GM18861 (cell line): ENCODE results near the gene NCF4.

Experiments
- ATAC-seq: cut with Tn5 transposase; IDR thresholded peaks from one replicate; pipeline ENCODE4 v1.9.1; 2021; ENCODE audit not compliant: unreplicated experiment

The NCF4 gene

DNA sequence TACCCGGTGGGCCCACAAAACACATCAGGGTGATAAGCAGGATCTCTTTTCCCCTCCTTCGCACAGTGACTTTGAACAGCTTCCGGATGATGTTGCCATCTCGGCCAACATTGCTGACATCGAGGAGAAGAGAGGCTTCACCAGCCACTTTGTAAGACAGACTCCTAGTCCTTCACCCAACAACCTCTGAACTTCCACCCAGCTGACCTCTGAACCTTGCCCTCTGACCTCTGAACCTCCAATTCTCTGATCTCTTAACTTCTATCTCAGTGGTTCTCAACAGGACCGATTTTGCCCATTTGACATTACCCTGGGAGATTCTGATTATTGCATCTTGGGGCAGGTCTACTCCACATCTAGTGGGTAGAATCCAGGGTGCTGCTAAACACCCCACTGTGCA lies 3.2 kb downstream of the NCF4 start:
- no peak for ATAC-seq

DNA sequence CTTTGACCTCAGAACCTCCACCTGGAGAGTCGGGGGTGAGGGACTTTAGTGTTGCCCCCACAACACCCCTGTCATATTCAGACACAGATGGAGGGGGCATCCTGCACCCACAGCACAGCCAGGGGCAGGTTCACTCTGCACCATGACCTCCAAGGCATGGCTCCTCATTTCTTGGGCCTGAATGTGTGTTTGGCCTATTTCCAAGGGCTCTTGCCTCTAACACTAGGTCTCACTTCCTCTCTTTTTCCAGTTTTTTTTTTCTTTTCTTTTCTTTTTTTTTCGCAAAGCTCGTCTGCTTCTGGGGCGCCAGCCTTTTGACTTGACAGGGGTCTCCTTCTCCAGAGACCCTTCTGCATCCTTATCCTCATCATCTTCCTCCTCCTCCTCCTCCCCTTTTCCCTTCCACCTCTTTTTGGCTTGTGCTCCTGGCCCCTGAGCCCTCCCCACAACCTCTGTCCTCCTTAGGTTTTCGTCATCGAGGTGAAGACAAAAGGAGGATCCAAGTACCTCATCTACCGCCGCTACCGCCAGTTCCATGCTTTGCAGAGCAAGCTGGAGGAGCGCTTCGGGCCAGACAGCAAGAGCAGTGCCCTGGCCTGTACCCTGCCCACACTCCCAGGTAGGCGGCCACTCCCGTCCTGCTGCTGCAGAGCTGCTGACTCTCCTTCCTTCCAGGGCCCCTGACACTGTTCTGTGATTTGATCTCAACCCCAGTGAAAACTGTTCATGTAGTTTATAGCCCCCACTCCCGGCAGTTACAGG lies 3.8 kb downstream of the NCF4 start:
- ATAC-seq = no peak

DNA sequence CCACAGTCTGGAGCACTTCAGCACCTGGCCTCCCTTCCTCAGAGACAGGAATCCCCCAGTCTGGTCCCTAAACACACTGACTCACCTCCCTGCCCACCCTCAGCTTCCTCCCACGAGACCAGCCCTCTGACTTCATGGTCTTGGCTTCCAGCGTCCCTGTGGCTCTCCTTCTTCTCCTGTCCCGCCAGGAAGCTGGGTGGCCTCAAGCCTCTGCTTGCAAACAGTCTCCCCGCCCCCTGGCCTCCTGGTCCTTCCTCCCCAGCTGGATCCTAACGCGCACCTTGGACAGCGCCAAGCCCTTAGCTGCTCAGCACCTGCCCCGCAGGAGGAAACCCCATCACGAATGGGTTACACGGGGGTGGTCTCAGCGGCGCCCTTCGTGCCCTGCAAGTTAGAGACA lies 4.5 kb downstream of the NCF4 start:
- no peak for ATAC-seq

DNA sequence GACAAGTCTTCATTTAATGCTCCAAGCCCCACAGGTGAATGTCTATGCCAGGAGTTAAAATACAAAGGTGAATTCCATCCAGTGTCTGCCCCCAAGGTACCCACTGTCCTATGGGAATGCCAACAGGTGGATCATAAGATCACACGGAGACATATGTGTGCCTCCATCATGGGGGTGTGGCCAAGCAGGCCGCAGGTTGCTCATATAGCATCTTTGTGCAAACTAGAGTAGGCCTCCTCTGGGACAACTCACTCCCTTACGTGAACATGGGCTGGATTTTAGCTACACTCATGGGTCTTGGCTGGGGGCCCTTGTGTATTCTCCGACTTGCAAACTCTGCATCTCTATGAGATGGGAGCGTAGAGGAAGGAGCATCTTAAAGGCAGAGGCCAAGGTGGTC lies 6.9 kb downstream of the NCF4 start:
- no peak for ATAC-seq

DNA sequence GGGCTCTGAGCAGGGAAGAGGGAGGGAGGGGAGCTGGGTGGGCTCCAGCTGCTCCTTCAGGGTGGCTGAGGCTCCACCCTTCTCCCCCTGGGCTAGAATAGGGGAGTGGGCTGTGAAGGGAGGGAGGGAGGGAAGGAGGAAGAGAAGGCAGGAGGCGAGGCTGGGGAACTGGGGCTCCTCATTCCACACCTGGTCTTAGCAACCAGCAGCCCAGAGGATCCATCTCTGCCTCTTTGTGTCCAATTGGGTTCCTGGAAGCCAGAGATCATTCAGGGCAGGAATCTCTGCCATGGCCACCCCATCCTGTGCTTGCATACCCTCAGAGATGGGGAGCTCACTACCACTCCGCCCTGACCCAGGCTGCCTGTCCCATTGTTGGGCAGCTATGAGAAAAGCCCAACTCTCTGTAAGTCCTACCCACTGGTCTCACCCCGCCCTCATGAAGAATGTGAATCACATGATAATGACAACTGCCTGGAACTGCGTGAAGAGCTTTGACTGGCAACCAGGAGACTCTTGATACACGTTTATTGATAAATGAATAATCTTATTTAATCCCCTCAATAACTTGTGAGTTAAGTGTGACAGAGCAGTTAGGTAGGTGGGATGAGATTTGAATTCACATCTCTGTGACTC lies 7.9 kb downstream of the NCF4 start:
- no peak for ATAC-seq

DNA sequence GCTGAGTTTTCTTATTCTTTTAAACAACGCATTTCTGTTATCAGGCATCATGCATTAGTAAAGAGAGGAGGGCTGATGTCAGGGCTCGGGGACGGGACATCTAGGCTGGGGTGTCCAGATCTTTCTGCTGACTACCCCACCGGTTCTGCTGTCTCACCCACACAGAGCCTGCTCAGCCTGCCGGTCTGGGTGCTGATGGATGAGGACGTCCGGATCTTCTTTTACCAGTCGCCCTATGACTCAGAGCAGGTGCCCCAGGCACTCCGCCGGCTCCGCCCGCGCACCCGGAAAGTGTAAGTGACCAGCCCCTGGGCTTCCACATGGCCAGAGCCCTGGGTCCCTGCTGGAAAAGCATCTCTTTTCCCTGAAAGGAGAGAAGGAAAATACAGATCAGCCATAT lies 9.4 kb downstream of the NCF4 start:
- ATAC-seq = no peak

DNA sequence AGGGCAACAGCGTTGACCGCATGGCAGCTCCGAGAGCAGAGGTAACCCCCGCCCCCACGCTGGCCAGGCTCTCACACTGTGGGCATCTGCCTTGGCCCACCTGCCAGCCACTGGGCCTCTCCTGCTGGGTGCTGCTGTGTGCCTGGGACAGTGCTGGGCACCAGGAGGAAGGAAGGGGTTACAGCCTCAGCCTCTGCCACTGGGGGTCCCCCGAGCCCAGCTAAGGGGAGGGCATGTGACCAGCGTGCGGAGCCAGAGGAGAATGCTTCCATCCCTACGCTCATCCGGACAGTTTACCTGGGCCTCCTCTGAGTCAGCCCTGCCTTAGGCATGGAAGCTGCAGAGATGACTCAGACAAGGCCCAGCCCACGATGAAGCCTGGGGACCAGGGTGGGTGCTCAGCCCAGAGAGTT lies 10.9 kb downstream of the NCF4 start:
- ATAC-seq = no peak

DNA sequence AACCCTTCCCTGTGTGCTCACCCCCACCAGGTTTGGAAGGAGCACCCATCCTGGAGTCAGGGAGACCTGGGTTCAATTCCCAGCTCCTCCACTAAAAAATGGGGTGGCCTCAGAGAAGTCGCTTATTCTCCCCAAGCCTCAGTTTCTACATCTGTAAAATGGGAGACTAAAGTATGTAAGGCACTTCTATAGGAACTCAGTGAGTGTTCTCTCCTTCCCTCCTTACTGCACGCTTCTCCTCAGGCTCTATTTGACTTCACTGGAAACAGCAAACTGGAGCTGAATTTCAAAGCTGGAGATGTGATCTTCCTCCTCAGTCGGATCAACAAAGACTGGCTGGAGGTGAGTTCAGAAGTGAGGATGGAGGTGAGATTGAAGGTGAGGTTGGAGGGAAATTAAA lies 11.3 kb downstream of the NCF4 start:
- no peak for ATAC-seq

DNA sequence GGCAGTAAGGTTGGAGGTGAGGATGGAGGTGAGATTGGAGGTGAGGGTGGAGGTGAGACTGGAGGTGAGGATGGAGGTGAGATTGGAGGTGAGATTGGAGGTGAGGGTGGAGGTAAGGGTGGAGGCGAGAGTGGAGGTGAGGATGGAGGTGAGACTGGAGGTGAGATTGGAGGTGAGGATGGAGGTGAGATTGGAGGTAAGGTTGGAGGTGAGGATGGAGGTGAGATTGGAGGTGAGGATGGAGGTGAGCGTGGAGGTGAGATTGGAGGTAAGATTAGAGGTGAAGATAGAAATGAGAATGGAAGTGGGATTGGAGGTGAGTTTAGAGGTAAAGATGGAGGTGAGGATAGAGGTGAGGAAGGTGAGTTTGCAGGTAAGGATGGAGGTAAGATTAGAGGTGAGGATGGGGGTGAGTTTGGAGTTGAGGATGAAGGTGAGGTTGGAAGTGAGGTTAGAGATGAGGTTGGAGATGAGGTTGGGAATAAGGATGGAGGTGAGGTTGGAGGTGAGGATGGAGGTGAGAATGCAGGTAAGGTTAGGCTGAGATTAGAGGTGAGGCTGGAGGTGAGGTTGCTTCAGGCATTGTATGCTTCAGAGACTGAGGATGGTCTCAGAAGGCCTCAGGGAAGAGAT lies 12.2 kb downstream of the NCF4 start:
- ATAC-seq = no peak

DNA sequence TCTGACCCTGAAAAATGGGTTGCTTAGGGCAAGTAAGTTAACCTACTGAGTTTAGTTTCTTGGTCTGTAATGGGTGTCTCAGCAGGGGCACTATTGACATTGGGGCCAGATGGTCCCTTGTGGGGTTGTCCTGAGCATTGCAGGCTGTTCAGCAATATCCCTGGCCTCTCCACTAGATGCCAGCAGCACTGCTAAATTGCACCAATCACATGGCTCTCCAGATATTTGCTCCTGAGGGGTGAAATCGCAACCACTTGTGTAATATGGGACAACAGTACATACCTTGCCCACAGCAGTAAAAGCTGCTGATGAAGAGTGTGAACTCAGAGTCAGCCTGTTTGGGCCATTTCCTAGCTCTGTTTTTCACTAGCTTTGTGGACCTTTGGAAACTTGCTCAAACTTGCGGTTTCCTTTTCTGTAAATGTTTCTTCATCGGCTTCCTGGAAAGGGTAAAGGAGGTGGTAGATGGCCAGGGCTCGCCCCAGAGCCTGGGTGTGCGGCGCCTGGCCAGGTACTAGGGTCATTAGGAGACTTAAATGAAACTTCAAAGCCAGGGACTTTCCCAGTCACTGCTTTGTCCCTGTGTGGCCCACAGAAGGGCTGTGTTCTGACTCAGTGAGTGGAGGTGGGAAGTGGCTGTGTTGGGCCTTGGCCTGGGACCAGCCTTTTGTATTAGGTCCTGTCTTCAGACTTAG lies 13.0 kb downstream of the NCF4 start:
- peak; percentile 72 for ATAC-seq

DNA sequence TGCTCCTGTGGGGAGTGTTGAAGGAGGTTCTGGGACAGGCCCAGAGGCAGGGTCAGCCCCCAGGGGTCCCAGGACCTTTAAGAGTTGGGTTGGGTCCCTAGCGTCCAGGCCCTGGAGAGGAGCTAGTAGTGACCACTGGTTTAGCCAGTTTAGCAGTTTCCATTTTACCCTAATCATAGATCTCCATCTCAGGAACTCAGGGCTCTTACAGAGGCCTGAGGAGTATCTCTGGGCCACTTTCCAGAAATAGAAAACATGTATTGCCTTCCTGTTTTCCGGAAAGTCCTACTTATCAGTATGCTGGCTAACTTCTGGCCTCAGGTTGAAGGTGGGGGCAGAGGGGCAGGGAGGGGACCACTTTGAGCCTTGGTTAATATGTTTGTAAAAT lies 13.5 kb downstream of the NCF4 start:
- no peak for ATAC-seq

DNA sequence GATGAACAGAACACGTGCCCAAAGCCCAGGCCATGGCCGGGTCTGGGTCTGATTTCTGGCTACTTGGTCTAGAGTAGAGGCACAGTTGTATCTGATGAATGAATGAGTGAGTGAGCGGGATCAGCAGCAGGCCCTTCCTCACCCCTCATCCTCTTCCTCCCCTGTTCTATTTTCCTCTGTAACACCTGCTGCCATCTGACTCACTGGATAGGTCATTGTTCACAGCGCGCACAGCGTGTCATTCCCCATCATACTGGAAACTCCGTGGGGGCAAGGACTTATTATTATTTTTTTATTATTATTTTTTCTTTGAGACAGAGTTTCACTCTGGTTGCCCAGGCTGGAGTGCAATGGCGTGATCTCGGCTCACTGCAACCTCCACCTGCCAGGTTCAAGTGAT lies 13.9 kb downstream of the NCF4 start:
- ATAC-seq = no peak

DNA sequence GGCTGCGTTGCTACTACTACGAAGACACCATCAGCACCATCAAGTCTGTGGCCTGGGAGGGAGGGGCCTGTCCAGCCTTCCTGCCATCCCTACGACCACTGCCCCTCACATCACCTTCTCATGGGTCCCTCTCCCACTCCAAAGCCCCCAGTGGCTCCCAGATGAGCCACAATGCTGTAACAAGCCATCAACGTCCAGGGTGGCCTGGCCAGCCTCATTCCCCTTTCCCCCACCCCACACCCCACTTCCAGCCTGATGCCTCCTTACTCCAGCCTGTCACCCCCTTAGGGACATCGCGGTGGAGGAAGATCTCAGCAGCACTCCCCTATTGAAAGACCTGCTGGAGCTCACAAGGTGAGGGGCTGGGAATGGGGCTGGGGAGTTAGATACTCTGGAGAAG lies 14.9 kb downstream of the NCF4 start:
- no peak for ATAC-seq

DNA sequence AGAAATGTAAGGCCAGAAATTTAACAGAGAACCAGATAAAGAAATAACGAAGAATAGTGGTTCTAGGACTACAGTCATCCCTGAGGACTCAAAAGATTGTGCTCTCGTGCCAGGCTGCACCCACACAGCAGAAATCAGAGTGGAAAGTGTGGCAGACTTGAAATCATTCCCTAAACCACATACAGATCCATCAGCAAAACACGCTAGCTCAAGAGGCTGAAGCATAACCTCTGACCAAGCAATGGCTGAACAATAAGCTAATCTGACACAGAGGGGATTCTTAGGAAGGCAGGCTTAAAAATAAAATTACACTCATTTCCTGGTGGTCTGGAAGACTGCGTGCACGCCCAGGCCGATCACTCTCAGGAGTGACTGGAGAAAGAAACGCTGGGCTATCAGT lies 19.0 kb downstream of the NCF4 start:
- no peak for ATAC-seq

DNA sequence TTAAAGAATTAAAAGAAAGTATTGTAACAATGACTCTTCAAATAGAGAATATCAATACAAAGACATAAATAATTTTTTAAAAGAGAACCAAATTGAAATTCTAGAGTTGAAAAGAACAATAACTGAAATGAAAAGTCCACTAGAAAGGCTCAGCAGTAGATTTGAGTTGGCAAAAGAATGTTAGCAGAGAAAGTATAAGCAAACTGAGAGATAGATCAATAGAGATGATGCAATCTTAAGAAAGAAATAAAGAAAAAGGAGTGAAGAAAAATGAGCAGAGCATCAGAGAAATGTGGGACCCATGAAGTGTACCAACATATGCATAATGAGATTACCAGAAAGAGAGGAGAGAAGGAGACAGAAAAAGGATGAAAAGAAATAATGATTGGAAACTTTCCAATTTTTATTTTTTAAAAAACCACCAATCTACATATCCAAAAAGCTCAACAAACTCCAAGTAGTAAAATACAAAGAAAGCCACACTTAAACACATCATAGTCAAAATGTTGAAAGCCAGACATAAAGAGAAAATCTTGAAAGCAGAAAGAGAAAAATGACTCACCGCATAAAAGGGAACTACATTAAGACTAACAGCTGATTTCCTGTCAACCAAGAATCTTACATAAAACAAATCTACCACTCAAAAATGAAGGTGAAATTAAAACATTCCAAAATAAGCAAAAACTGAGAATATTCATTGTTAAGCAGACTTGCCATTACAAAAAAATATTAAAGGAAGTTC lies 20.9 kb downstream of the NCF4 start:
- ATAC-seq = no peak

DNA sequence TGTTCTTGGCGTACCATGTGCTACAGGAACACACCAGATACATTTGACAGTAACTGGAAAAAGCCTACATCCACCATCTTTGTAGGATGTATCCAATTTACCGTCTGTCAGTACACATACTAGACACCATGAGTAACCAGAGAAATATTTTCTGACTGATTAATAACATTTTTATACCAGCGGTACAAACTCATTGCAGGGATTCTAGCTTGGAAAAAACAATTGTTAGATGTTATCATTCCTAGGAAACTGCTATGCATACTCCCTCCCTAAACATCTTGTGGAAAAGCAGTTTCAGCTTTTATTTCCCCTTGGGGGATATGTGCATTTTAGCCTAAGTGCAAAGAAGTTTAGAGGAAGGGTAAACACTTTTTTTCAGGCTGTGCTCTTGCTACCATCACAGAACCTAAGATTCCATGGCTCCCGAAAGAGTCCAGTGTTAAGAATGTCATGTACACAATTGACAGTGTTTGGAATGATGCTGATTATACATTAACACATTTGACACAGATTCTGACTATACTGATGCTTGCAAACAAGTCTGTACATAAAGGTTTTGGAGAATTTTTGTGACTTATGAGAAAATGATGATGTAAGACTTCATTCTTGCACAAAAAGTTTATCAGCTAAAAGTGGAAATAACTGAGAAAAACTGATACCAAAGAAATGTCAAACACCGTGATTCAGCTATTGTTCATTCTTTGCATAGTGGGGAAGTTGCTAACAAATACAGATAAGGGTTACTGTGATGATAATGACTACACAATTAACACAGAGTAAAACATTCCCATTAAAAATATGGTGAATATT lies 23.7 kb downstream of the NCF4 start:
- no peak for ATAC-seq

DNA sequence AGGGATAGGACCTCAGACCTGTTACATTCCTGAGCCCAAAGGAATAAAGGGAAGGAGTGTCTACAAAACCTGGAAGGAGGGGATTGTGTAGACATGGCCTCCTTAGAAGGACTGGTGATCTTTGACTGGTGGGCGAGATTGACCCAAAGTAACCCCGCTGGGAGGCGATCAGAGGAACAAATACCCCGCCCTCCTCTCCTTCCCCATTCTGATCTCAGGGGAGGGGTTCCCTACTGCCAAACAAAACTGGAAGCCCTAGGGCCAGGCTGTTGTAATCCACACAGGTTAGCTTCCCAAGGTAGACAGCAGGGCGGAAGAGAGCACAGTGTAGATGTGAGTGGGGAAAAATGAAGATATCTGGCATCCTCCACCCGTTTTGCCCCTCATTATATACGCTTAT lies 24.7 kb downstream of the NCF4 start:
- ATAC-seq = no peak

DNA sequence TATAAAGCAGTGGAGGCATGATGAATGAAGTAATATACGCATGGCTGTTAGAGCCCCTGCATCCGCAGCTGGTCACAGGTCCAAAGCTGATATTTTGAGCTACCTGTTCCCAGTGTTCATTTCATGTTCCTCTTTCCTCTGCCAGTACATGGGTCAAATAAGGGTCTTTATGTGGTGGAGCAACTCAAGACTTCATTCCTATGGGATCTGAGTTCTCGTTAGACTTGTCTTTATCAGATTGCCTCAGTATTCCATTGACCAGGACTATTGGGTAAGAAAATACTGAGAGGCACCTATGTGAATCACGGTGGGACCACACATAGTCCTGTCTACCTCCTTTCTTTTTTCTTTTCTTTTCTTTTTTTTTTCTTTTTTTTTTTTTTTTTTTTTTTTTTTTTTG lies 25.2 kb downstream of the NCF4 start:
- no peak for ATAC-seq

DNA sequence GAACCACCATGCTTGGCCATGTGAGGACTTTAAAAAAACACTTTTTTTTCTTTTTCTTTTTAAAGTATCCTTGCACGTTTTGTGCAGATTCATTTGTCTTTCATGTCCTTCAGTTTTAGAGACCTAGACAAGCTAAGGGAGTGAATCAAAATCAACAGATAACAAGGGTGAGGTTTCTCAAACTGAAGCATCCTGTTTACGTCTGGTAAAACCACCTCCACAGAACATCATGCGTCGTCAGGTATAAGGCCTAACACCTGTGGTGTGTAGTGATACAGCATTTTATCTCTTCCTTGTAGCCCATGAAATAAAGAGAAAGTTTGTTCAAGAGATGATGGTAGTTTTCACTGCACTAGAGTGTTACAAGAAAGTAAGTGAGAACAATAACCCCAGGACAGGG lies 26.4 kb downstream of the NCF4 start:
- ATAC-seq = no peak

DNA sequence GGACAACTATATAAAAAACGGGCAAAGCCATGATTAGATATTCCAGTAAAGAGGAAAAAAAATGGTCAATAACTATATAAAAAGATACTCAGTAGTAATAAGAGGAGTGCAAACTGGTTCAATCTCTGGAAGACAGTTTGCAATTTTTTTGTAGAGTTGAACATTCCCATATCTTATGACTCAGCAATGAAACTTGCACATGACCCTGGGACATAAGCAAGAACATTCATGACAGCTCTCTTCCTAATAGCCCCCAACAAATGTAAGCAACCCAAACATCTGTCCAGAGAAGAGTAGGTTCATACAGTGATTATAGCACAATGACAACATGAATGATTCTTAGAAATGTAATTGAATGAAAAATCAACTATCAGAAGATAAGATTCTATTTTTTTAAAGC lies 30.8 kb downstream of the NCF4 start:
- ATAC-seq = no peak
